ENCODE measurements around the gene GAS7. TPM values are rescaled to one million over a fixed set of nuclear protein-coding genes. Genes with fewer than 3 reads are reported as not detected.

GAS7 gene
- total RNA-seq, 1 experiment from 2014 or later = 4.1 TPM

DNA sequence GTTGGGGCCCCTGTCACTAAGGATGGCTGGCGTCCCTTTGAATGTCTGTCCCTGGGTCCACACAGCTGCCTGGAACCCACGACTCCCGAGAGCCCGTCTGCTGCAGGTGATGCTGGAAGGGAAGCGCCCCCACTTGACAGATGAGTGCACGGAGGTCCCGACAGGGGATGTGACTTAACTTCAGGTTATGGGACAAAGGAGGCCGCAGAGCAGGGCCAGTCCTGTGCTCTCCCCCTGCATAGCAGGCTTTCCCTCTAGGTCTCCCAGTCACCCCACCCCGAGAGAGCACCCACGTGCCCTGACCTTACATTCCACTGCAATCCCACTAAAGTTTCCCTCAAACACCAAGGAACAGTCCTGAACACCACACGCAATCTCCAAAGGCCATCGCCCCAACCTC lies 287.3 kb downstream of the GAS7 start (continued):
- TF ChIP-seq, protein P1, sequence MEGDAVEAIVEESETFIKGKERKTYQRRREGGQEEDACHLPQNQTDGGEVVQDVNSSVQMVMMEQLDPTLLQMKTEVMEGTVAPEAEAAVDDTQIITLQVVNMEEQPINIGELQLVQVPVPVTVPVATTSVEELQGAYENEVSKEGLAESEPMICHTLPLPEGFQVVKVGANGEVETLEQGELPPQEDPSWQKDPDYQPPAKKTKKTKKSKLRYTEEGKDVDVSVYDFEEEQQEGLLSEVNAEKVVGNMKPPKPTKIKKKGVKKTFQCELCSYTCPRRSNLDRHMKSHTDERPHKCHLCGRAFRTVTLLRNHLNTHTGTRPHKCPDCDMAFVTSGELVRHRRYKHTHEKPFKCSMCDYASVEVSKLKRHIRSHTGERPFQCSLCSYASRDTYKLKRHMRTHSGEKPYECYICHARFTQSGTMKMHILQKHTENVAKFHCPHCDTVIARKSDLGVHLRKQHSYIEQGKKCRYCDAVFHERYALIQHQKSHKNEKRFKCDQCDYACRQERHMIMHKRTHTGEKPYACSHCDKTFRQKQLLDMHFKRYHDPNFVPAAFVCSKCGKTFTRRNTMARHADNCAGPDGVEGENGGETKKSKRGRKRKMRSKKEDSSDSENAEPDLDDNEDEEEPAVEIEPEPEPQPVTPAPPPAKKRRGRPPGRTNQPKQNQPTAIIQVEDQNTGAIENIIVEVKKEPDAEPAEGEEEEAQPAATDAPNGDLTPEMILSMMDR (IDR thresholded peaks at IDR 0.05 in 2 of 3, conservative IDR thresholded peaks at IDR 0.05 in 1 of 3; ENCODE audit: borderline replicate concordance in 1 of 3, insufficient read depth in 1 of 3, low read depth in 2 of 3, low read length in 2 of 3) = no peak
- no peak for TF ChIP-seq RAD21 (IDR thresholded peaks at IDR 0.05; ENCODE audit: low read depth)
- no peak for TF ChIP-seq EZH2phosphoT487 (IDR thresholded peaks at IDR 0.05; ENCODE audit: borderline replicate concordance)
- no peak for TF ChIP-seq POLR2AphosphoS5 (IDR thresholded peaks at IDR 0.05; ENCODE audit: low read depth, low read length)
- TF ChIP-seq SP1 (IDR thresholded peaks at IDR 0.05; ENCODE audit: low read depth) = no peak

DNA sequence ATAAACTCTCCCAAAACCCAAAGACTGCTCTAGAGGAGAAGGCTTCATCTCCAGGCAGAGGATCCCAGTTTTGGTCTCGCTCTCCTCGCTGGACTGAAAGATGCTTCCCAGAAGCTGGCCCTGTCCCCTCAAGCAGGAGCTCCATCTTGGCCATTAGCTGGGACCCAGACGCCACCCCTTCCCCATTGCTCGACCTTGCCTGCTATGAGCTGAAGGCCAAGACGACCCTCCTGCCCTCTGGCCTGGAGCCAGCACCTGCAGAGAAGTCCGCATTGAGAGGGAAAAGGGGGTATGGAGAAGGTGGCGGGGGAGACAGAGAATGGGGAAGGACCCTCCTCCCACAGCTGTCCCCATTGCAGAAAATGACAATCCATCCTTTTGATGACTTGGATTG lies 289.8 kb downstream of the GAS7 start:
- no peak overlapping the region for H3K4me2 ChIP-seq (ENCODE audit: low read length)
- ChIA-PET POLR2A (no interaction called here), CTCF (interaction anchor here (1.2 kb wide), 1 partner anchor 18 kb away, joined by 6 read pairs; no protein-coding TSS in a partner anchor), RAD21 (ENCODE audit: low non-redundant PET in 1 of 2, low total read pairs in 2 of 2, uncharacterized antibody in 2 of 2, unreplicated experiment in 2 of 2) (no interaction called here)
- H2AFZ ChIP-seq (ENCODE audit: low read depth, low read length, poor library complexity, severe bottlenecking) = no peak overlapping the region
- no peaks in the 10 kb centered on the region for H3K9me3 ChIP-seq (ENCODE audit: control insufficient read depth in 1 of 2, insufficient read depth in 1 of 2, low read depth in 1 of 2, low read length in 2 of 2)
- intact Hi-C loops (cut with micrococcal nuclease) = no loop called here
- no peak overlapping the region for H3K9ac ChIP-seq (ENCODE audit: low read length)
- no peaks in the 10 kb centered on the region for H3K9me2 ChIP-seq (ENCODE audit: insufficient read depth)
- TF ChIP-seq EZH2 (IDR thresholded peaks at IDR 0.05) = no peak
- TF ChIP-seq, protein P2, sequence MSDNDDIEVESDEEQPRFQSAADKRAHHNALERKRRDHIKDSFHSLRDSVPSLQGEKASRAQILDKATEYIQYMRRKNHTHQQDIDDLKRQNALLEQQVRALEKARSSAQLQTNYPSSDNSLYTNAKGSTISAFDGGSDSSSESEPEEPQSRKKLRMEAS (IDR thresholded peaks at IDR 0.05) = no peak
- TF ChIP-seq, protein P1 (IDR thresholded peaks at IDR 0.05 in 2 of 3, conservative IDR thresholded peaks at IDR 0.05 in 1 of 3; ENCODE audit: borderline replicate concordance in 1 of 3, insufficient read depth in 1 of 3, low read depth in 2 of 3, low read length in 2 of 3) = no peak
- no peak for TF ChIP-seq ELF1 (IDR thresholded peaks at IDR 0.05; ENCODE audit: borderline replicate concordance, low read depth)
- TF ChIP-seq, protein P3, sequence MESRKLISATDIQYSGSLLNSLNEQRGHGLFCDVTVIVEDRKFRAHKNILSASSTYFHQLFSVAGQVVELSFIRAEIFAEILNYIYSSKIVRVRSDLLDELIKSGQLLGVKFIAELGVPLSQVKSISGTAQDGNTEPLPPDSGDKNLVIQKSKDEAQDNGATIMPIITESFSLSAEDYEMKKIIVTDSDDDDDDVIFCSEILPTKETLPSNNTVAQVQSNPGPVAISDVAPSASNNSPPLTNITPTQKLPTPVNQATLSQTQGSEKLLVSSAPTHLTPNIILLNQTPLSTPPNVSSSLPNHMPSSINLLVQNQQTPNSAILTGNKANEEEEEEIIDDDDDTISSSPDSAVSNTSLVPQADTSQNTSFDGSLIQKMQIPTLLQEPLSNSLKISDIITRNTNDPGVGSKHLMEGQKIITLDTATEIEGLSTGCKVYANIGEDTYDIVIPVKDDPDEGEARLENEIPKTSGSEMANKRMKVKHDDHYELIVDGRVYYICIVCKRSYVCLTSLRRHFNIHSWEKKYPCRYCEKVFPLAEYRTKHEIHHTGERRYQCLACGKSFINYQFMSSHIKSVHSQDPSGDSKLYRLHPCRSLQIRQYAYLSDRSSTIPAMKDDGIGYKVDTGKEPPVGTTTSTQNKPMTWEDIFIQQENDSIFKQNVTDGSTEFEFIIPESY (IDR thresholded peaks at IDR 0.05; ENCODE audit: extremely low read depth, insufficient replicate concordance, low read length) = no peak
- TF ChIP-seq, protein P4, sequence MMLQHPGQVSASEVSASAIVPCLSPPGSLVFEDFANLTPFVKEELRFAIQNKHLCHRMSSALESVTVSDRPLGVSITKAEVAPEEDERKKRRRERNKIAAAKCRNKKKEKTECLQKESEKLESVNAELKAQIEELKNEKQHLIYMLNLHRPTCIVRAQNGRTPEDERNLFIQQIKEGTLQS (IDR thresholded peaks at IDR 0.05) = no peak
- TF ChIP-seq JUND (IDR thresholded peaks at IDR 0.05) = no peak
- ATAC-seq (no peak), DNase-seq (ENCODE audit: low read depth, low spot score) (no peak)
- no peaks in the 10 kb centered on the region for H3K36me3 ChIP-seq (ENCODE audit: control insufficient read depth in 1 of 2, insufficient read depth in 2 of 2, low read length in 2 of 2)
- H3K4me1 ChIP-seq (ENCODE audit: control insufficient read depth in 1 of 2, insufficient read depth in 2 of 2, low read length in 2 of 2) = no peaks in the 10 kb centered on the region
- no peak overlapping the region for H3K27ac ChIP-seq (ENCODE audit: low read depth, low read length)
- H3K27me3 ChIP-seq (ENCODE audit: insufficient read depth, low read length) = no peaks in the 10 kb centered on the region
- H4K20me1 ChIP-seq (ENCODE audit: insufficient read depth) = no peaks in the 10 kb centered on the region
- BruUV-seq (replicated peaks) = no TSS peak
- H3K4me3 ChIP-seq (replicated peaks in 1 of 2; ENCODE audit: low read depth in 1 of 2, low read length in 2 of 2) = no peak overlapping the region
- no peaks in the 10 kb centered on the region for H3K79me2 ChIP-seq (ENCODE audit: insufficient read depth, low read length)

All from HCT116 (cell line).